Spleen (tissue), 7 donors: ENCODE data around the gene INTS15.

Experiments used
- CTCF ChIP-seq, 11 experiments: fragments of 200-600 bp in 7 of 11; fragments of 450-650 bp in 4 of 11; sonication (generic) in 4 of 11; IDR thresholded peaks in 8 of 11; conservative IDR thresholded peaks in 3 of 11; 1 replicate in 7 of 11; 2 replicates in 4 of 11; pipeline versions ENCODE4 v1.4.0 to v1.8.0; 2016 to 2021; ENCODE audit warnings: antibody characterized with exemption in 11 of 11, inconsistent platforms in 4 of 11, mild to moderate bottlenecking in 1 of 11
- POLR2AphosphoS5 ChIP-seq, 3 donors: sonication (generic); formaldehyde crosslinking; IDR thresholded peaks; one replicate each; pipeline ENCODE4 v1.5.1; 2017; ENCODE audit warnings: antibody characterized with exemption in 3 of 3
- donor health status: DM: no; HTN: no; CAD: no; lungs with moderate emphysema.
- donor health status: DM: no; HTN: no; CAD: no.
- donor health status: DM: no; HTN: no; CAD: no.

GRCh38 chr7:6644728-6645127 lies 54.9 kb downstream of the INTS15 start:
- TF ChIP-seq CTCF (IDR thresholded peaks at IDR 0.05 in 8 of 11, conservative IDR thresholded peaks at IDR 0.05 in 3 of 11) (no peak), POLR2AphosphoS5 (IDR thresholded peaks at IDR 0.05) (no peak)
